ENCODE results near the gene PAX6. TPM values are rescaled to one million over a fixed set of nuclear protein-coding genes. Genes with fewer than 3 reads are reported as not detected.

Gene PAX6
- total RNA-seq, 1 donor from 2014 or later = not detected

DNA sequence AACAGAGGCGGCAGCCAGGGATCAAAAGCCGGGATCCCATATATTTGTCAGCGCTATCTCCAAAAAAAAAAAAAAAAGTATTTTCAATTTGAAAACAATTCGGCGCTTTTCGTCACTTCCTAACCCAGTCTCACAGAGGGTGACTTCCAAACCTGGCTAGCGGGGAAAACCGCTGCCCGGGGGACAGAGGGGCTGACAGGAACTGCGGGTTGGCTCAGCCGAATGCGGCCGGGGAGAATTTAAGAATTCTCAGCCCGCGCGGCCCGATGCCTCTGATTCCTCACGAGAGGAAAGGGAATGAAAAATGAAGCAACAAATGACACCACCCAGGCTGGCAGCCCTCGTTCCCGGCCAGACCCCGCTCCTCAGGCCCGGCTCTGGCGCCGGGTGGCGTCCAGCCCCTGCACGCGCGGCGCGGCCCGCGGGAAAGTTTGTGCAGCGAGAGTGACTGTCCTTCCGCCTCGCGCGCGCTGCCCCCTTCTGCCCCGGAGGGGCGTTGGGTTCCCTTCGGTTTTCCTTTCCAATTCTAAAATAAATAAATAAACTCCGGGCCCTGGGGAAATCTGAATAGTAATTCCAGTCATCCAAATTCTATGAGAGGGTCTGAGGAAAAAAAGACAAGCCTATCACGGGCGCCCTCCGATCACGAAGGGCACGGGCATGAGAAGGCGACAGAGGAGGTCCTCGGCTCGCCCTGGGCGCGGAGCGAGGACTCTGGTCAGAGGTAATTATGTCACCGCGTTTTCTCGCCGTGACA is 4.8 kb upstream of the PAX6 start:
- Mint-ChIP-seq H3K36me3 (ENCODE audit: low read depth) (peaks cover 2% of the 10 kb centered on the region), H3K9me3 (peaks cover 5% of the 10 kb centered on the region), H3K4me1 (peaks cover 38% of the 10 kb centered on the region), H3K4me3 (peak overlapping the region; percentile 52), H3K27ac (no peak overlapping the region), H3K27me3 (peaks cover 58% of the 10 kb centered on the region)
- ChIA-PET POLR2A (no interaction called here), CTCF (no interaction called here)
- TF ChIP-seq, protein P1, sequence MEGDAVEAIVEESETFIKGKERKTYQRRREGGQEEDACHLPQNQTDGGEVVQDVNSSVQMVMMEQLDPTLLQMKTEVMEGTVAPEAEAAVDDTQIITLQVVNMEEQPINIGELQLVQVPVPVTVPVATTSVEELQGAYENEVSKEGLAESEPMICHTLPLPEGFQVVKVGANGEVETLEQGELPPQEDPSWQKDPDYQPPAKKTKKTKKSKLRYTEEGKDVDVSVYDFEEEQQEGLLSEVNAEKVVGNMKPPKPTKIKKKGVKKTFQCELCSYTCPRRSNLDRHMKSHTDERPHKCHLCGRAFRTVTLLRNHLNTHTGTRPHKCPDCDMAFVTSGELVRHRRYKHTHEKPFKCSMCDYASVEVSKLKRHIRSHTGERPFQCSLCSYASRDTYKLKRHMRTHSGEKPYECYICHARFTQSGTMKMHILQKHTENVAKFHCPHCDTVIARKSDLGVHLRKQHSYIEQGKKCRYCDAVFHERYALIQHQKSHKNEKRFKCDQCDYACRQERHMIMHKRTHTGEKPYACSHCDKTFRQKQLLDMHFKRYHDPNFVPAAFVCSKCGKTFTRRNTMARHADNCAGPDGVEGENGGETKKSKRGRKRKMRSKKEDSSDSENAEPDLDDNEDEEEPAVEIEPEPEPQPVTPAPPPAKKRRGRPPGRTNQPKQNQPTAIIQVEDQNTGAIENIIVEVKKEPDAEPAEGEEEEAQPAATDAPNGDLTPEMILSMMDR (IDR thresholded peaks at IDR 0.05) = no peak
- ATAC-seq (ENCODE audit: low read depth) (no peak), DNase-seq (no peak)
- intact Hi-C loops (cut with micrococcal nuclease) = loop anchor here (5.0 to 10.0 kb wide), 2 partner anchors 451 to 621 kb away; partner anchors contain the start of genes DCDC1, DNAJC24 and WT1

DNA sequence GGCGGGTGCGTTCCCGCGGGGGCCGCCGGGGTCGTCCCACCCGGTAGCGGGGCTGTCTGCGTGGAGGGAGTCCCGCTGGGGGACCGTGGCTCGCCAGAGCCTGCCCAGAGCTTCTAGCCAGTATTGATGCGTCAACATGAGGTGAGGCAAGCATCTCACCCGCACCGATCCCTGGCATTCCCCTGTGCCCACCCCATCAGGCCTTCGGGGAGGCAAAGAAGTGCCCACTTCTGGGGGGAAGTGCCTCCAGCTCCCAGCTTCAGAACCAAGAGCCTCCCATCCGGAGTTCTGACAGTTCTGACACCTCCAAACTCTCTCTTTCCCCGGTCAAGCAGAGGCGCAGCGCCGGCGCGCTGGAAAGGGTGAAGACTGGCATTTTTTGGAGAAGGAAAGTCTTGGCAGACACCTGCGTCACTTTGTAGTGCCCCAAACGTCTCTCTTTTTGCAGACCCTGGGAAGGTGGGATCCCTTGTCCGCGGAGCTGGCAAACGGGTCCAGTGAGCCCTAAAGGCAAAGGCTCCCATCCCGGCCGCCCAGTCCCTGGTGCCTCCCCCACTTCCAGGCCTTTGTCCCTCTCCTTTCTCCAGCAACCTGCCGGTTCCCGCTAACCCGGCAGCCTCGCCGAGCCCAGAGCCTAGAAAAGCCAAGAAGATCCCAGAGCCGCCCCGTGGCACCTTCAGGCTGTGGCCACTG is 3.2 kb upstream of the PAX6 start:
- peaks cover 47% of the 10 kb centered on the region for H3K4me1 Mint-ChIP-seq
- DNase-seq = no peak
- no peak overlapping the region for H3K27ac Mint-ChIP-seq

DNA sequence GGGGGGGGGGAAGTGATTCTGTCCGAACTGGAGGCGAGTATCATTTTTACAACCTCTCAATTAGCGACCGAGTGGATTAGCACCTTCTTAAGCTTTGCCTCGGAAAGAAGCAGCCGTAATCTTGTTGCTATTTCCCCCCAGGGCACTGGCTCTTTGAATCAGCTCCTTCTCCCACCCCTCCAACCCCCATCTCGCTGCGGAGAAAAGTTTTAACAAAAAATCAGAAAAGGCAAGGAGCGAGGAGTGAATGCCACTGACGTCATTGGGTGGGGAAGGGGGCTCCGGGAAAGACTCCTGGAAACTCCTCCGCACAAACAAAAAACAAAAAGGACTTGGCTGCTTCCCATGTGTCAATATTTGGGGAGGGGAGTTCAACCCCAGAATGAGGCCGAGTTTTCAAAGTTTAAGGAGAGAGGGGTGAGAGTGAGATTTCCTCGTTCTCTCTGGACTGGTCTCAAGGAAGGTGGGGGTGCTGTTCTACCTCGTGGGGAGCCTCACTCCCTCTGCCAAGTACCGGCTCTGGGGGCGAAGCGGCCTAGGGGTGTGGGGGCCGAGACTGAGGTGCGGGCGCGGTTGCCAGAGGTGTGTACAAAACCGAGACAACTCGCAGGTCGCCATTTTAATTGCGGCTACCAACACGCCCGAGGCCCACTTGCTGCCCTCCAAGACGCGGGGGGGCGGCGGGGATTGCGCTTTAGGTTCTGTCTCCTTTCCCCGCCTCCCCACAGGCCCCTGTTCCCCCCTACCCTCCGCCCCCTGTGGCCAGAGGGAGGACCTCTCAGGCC is 2.5 kb upstream of the PAX6 start:
- H3K4me1 Mint-ChIP-seq = peaks cover 51% of the 10 kb centered on the region
- peak overlapping the region; percentile 69 for H3K4me3 Mint-ChIP-seq
- no peak for ATAC-seq (ENCODE audit: low read depth)
- H3K27me3 Mint-ChIP-seq = peaks cover 59% of the 10 kb centered on the region
- POLR2A ChIA-PET = no interaction called here
- H3K36me3 Mint-ChIP-seq (ENCODE audit: low read depth) = peaks cover 2% of the 10 kb centered on the region
- peaks cover 5% of the 10 kb centered on the region for H3K9me3 Mint-ChIP-seq
- intact Hi-C loops (cut with micrococcal nuclease) = loop anchor here (1.0 to 10.0 kb wide), 3 partner anchors 9 to 449 kb away; partner anchors contain the start of genes DCDC1 and DNAJC24
- DNase-seq = no peak
- TF ChIP-seq, protein P1 (IDR thresholded peaks at IDR 0.05) = no peak
- CTCF ChIA-PET = no interaction called here
- no peak overlapping the region for H3K27ac Mint-ChIP-seq

More for the DNA sequence above, 3.2 kb upstream of the PAX6 start:
- no peak for ATAC-seq (ENCODE audit: low read depth)
- intact Hi-C loops (cut with micrococcal nuclease) = loop anchor here (10.0 kb wide), 1 partner anchor 450 kb away; the partner anchor contains the start of genes DCDC1 and DNAJC24
- Mint-ChIP-seq H3K36me3 (ENCODE audit: low read depth) (peaks cover 2% of the 10 kb centered on the region), H3K4me3 (no peak overlapping the region), H3K9me3 (peaks cover 5% of the 10 kb centered on the region), H3K27me3 (peaks cover 58% of the 10 kb centered on the region)
- TF ChIP-seq, protein P1 (IDR thresholded peaks at IDR 0.05) = no peak
- POLR2A ChIA-PET = no interaction called here
- CTCF ChIA-PET = no interaction called here

DNA sequence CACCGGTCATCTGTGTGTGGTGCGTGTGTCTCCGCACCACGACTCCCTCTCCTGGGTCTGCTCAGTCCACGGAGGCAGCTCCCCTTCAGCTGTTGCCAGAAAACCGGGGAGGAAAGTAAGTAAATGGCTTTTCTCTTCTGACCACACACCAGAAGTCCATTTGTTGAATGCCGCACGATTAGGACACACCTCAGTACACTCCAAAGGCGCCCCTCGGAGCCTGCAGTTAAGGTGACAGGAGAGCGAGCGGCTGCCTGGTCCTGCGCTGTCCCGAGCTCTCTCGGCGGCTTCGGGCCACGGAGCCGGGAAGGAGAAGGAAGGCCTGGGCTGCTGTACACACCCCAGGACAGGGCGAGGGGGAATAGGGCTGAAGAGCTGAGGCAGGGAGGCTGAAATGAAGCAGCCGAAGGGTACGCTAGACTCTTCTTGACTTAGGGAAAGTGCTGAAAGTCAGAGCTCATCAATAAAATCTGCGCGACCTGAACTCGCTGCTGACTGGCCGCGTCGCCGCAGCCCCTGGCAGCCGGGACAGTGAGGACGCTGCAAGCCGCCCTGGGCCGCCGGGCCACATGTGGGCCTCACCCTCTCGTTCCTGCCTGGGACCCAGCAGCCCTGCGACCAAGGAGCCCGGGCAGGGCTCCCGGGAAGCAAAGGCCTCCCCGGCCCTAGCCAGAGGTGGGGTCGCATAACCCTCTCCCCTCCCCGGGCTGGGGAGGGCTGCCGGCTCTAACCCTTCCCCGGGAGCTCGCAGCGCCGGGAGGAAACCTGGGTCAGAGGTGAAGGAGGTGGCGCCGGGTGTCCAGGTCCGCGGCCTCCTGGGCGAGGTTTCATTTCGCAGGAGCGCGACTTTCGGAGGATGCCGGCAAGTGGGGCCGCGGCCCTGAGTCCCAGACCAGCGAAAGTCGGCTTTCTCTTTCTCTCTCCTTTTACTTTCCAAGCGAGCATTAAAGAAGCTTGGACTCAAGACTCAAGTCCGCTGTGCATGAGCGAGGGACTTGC is 1.6 kb upstream of the PAX6 start:
- DNase-seq (no peak), ATAC-seq (ENCODE audit: low read depth) (peak; percentile 15)

More for the DNA sequence above, 1.6 kb upstream of the PAX6 start:
- Mint-ChIP-seq H3K36me3 (ENCODE audit: low read depth) (peaks cover 2% of the 10 kb centered on the region), H3K27me3 (peaks cover 63% of the 10 kb centered on the region), H3K4me3 (peak overlapping the region; percentile 80), H3K4me1 (peaks cover 51% of the 10 kb centered on the region), H3K9me3 (peaks cover 8% of the 10 kb centered on the region), H3K27ac (no peak overlapping the region)
- ChIA-PET CTCF (no interaction called here), POLR2A (no interaction called here)
- intact Hi-C loops (cut with micrococcal nuclease) = loop anchor here (1.0 to 10.0 kb wide), 3 partner anchors 8 to 448 kb away; partner anchors contain the start of genes DCDC1 and DNAJC24
- TF ChIP-seq, protein P1 (IDR thresholded peaks at IDR 0.05) = no peak

All from activated B cell treated with CpG ODN at 0.5 μM for 24 hours (primary cell).